Subcutaneous abdominal adipose tissue (tissue), 5 donors: ENCODE data around the gene VSIG10L.

Source experiments
- H3K27ac ChIP-seq: one replicate; pipeline ENCODE4 v1.7.0; 2013; ENCODE audit warnings: low read depth, mild to moderate bottlenecking, inconsistent platforms, low read length, moderate library complexity
- H3K27me3 ChIP-seq, 5 donors: one replicate each; pipeline ENCODE4 v1.7.0; 2013; ENCODE audit warnings: low read length in 5 of 5, inconsistent platforms in 1 of 5; ENCODE audit not compliant: control insufficient read depth in 5 of 5, insufficient read depth in 4 of 5
- H3K36me3 ChIP-seq, 5 donors: one replicate each; pipeline ENCODE4 v1.7.0; 2013; ENCODE audit warnings: low read length in 5 of 5; ENCODE audit not compliant: control insufficient read depth in 5 of 5, insufficient read depth in 5 of 5
- H3K4me1 ChIP-seq, 5 donors: one replicate each; pipeline ENCODE4 v1.7.0; 2013; ENCODE audit warnings: low read length in 5 of 5, mild to moderate bottlenecking in 3 of 5, moderate library complexity in 1 of 5; ENCODE audit not compliant: control insufficient read depth in 5 of 5, insufficient read depth in 5 of 5
- H3K4me3 ChIP-seq, 5 donors: one replicate each; pipeline ENCODE4 v1.7.0; 2013; ENCODE audit warnings: low read length in 5 of 5, low read depth in 1 of 5
- H3K9ac ChIP-seq, 5 donors: one replicate each; pipeline ENCODE4 v1.7.0; 2013; ENCODE audit warnings: low read length in 5 of 5, mild to moderate bottlenecking in 4 of 5, moderate library complexity in 3 of 5
- H3K9me3 ChIP-seq, 5 donors: one replicate each; pipeline ENCODE4 v1.7.0; 2013; ENCODE audit warnings: low read length in 5 of 5; ENCODE audit not compliant: control insufficient read depth in 5 of 5
- donor health status: healthy.
- donor health status: healthy.
- donor health status: healthy.
- donor health status: healthy.
- donor health status: healthy.

VSIG10L gene

GRCh38 chr19:51372649-51373504, 30.9 kb upstream of the VSIG10L start, which contains the start of gene NKG7:
NKG7 (minus strand) TSS chr19:51372654; CDS start chr19:51372535, 119 bp downstream.
- Histone ChIP-seq H3K27ac (no peak within 1 kb of the TSS), H3K4me3 (peak within 1 kb of the TSS in 2 of 5 donors; percentile 21 to 22)

GRCh38 chr19:51372021-51372648, 30.2 kb upstream of the VSIG10L start:
- peak overlapping the region in 2 of 5 donors; percentile 21 to 22 for H3K4me3 ChIP-seq
- no peaks in the 10 kb centered on the region for H3K36me3 ChIP-seq
- no peak overlapping the region for H3K27ac ChIP-seq

More at GRCh38 chr19:51372649-51373504, 30.9 kb upstream of the VSIG10L start, which contains the start of gene NKG7:
- Histone ChIP-seq H3K4me1 (peaks cover 0 to 13% (median 7%) of the 10 kb centered on the region in 5 donors), H3K9ac (no peak within 1 kb of the TSS), H3K36me3 (no peaks in the 10 kb centered on the region), H3K9me3 (no peaks in the 10 kb centered on the region), H3K27me3 (no peaks in the 10 kb centered on the region)

GRCh38 chr19:51371186-51371690, 29.3 kb upstream of the VSIG10L start:
- Histone ChIP-seq H3K27ac (no peak overlapping the region), H3K9me3 (no peaks in the 10 kb centered on the region), H3K4me3 (peak overlapping the region in 1 of 5 donors; percentile 21), H3K36me3 (no peaks in the 10 kb centered on the region), H3K4me1 (peaks cover 0 to 26% (median 15%) of the 10 kb centered on the region in 5 donors), H3K27me3 (no peaks in the 10 kb centered on the region), H3K9ac (no peak overlapping the region)

More at GRCh38 chr19:51372021-51372648, 30.2 kb upstream of the VSIG10L start:
- Histone ChIP-seq H3K9ac (no peak overlapping the region), H3K27me3 (no peaks in the 10 kb centered on the region), H3K4me1 (peaks cover 0 to 19% (median 9%) of the 10 kb centered on the region in 5 donors), H3K9me3 (no peaks in the 10 kb centered on the region)

- Histone ChIP-seq H3K4me1 (peaks cover 2 to 35% (median 24%) of the 10 kb centered on the region in 5 donors), H3K4me3 (no peak overlapping the region), H3K9me3 (no peaks in the 10 kb centered on the region), H3K36me3 (no peaks in the 10 kb centered on the region), H3K27me3 (no peaks in the 10 kb centered on the region), H3K9ac (no peak overlapping the region), H3K27ac (no peak overlapping the region)
Measured at GRCh38 chr19:51370230-51370629, 28.3 kb upstream of the VSIG10L start.

- H3K36me3 ChIP-seq, result no peaks in the 10 kb centered on the region
- H3K9me3 ChIP-seq, result no peaks in the 10 kb centered on the region
- peaks cover 4 to 51% (median 35%) of the 10 kb centered on the region in 5 donors for H3K4me1 ChIP-seq
- H3K27ac ChIP-seq, result peak within 1 kb of the TSS; percentile 93
- no peaks in the 10 kb centered on the region for H3K27me3 ChIP-seq
- peak within 1 kb of the TSS in 4 of 5 donors; percentile 51 to 85 (median 73) for H3K9ac ChIP-seq
- H3K4me3 ChIP-seq, result peak within 1 kb of the TSS in 4 of 5 donors; percentile 86 to 92 (median 89)
Measured at GRCh38 chr19:51368366-51369282, 26.7 kb upstream of the VSIG10L start, which contains the start of gene CLDND2. CLDND2 (minus strand) TSS chr19:51369003; CDS start chr19:51368577, 426 bp downstream.

GRCh38 chr19:51367565-51368365, 25.8 kb upstream of the VSIG10L start:
- Histone ChIP-seq H3K9ac (peak overlapping the region in 4 of 5 donors; percentile 69 to 85 (median 81)), H3K27ac (peak overlapping the region; percentile 93)

GRCh38 chr19:51367255-51367564, 25.3 kb upstream of the VSIG10L start:
- peak overlapping the region; percentile 69 to 85 (median 82) for H3K9ac ChIP-seq
- H3K4me3 ChIP-seq, result peak overlapping the region; percentile 86 to 96 (median 91)
- no peaks in the 10 kb centered on the region for H3K36me3 ChIP-seq
- no peaks in the 10 kb centered on the region for H3K27me3 ChIP-seq
- no peaks in the 10 kb centered on the region for H3K9me3 ChIP-seq
- peak overlapping the region; percentile 93 for H3K27ac ChIP-seq
- H3K4me1 ChIP-seq, result peaks cover 4 to 54% (median 42%) of the 10 kb centered on the region in 5 donors

More at GRCh38 chr19:51367565-51368365, 25.8 kb upstream of the VSIG10L start:
- Histone ChIP-seq H3K27me3 (no peaks in the 10 kb centered on the region), H3K4me1 (peaks cover 4 to 53% (median 39%) of the 10 kb centered on the region in 5 donors), H3K9me3 (no peaks in the 10 kb centered on the region), H3K4me3 (peak overlapping the region; percentile 86 to 96 (median 91)), H3K36me3 (no peaks in the 10 kb centered on the region)

- peaks cover 4 to 58% (median 46%) of the 10 kb centered on the region in 5 donors for H3K4me1 ChIP-seq
- H3K27ac ChIP-seq, result peak overlapping the region; percentile 93
- H3K36me3 ChIP-seq, result no peaks in the 10 kb centered on the region
- H3K4me3 ChIP-seq, result peak overlapping the region; percentile 87 to 96 (median 92)
- H3K27me3 ChIP-seq, result no peaks in the 10 kb centered on the region
- no peaks in the 10 kb centered on the region for H3K9me3 ChIP-seq
- H3K9ac ChIP-seq, result peak overlapping the region; percentile 69 to 98 (median 92)
Measured at GRCh38 chr19:51366389-51367254, 24.7 kb upstream of the VSIG10L start.
